Ascending aorta (tissue), 2 donors: ENCODE results near the gene CHST15. TPM values are rescaled to one million over a fixed set of nuclear protein-coding genes. Genes with fewer than 3 reads are reported as not detected.

Experiments used
- DNase-seq, 2 donors: peaks; one replicate each; pipeline ENCODE4 v3.0.0-alpha.2; 2019; ENCODE audit warnings: low spot score in 2 of 2
- H3K27ac ChIP-seq, 2 donors: fragments of 200-600 bp; sonication (generic); one replicate each; pipeline ENCODE4 v1.5.1; 2016 to 2017; ENCODE audit warnings: mild to moderate bottlenecking in 1 of 2
- H3K27me3 ChIP-seq: fragments of 200-600 bp; sonication (generic); one replicate; pipeline ENCODE4 v1.5.1; 2017
- H3K36me3 ChIP-seq, 2 donors: fragments of 200-600 bp; sonication (generic); one replicate each; pipeline ENCODE4 v1.5.1; 2016
- H3K4me1 ChIP-seq, 2 donors: fragments of 200-600 bp; sonication (generic); one replicate each; pipeline ENCODE4 v1.5.1; 2016 to 2017; ENCODE audit warnings: mild to moderate bottlenecking in 1 of 2
- H3K4me3 ChIP-seq, 2 donors: fragments of 200-600 bp; sonication (generic); one replicate each; pipeline ENCODE4 v1.5.1; 2016 to 2017; ENCODE audit warnings: mild to moderate bottlenecking in 1 of 2
- H3K9me3 ChIP-seq, 2 donors: fragments of 200-600 bp; sonication (generic); one replicate each; pipeline ENCODE4 v1.5.1; 2016
- intact Hi-C: fragments of 100-400 bp; cut with DNase I; formaldehyde crosslinking; loops from one replicate; pipeline ENCODE4 v1.15.1; 2023
- total RNA-seq: library from RNA; depleted of rRNA; stranded (reverse); fragments of >200 nt; gene quantifications from one replicate; pipeline ENCODE4 v1.1.0, GENCODE V29; 2016
- TF ChIP-seq, protein P1 (sequence below), 3 experiments: fragments of 200-600 bp in 2 of 3; fragments of 450-650 bp in 1 of 3; sonication (generic) in 2 of 3; IDR thresholded peaks; one replicate each; pipeline ENCODE4 v1.5.1; 2016 to 2019; ENCODE audit warnings: antibody characterized with exemption in 3 of 3, mild to moderate bottlenecking in 1 of 3, moderate library complexity in 1 of 3

The CHST15 gene
- total RNA-seq, 1 donor from 2014 or later: 20.4 TPM

DNA sequence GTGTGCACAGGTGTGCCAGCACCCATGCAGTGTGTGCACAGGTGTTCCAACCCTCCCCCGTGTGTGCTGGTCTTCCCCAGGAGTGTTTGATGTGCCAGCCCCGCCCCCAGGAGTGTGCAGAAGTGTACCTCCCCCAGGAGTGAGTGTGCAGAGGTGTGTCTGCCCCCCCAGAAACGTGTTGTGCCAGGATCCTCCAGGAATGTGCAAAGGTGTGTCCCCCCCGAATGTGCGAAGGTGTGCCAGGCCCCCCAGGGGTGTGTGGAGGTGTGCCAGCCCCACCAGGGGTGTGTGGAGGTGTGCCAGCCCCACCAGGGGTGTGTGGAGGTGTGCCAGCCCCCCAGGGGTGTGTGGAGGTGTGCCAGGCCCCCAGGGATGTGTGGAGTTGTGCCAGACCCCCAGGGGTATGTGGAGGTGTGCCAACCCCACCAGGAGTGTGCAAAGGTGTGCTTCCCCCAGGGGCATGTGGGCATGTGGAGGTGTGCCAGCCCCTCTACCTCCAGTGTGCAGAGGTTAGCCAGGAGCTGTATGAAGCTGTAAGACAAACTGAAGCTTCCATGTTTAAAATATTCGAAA is 33.2 kb downstream of the CHST15 start:
- H3K27me3 ChIP-seq: no peaks in the 10 kb centered on the region
- TF ChIP-seq, protein P1, sequence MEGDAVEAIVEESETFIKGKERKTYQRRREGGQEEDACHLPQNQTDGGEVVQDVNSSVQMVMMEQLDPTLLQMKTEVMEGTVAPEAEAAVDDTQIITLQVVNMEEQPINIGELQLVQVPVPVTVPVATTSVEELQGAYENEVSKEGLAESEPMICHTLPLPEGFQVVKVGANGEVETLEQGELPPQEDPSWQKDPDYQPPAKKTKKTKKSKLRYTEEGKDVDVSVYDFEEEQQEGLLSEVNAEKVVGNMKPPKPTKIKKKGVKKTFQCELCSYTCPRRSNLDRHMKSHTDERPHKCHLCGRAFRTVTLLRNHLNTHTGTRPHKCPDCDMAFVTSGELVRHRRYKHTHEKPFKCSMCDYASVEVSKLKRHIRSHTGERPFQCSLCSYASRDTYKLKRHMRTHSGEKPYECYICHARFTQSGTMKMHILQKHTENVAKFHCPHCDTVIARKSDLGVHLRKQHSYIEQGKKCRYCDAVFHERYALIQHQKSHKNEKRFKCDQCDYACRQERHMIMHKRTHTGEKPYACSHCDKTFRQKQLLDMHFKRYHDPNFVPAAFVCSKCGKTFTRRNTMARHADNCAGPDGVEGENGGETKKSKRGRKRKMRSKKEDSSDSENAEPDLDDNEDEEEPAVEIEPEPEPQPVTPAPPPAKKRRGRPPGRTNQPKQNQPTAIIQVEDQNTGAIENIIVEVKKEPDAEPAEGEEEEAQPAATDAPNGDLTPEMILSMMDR (IDR thresholded peaks at IDR 0.05): no peak
- H3K36me3 ChIP-seq: peaks cover 0 to 3% of the 10 kb centered on the region in 2 donors
- no peak overlapping the region for H3K27ac ChIP-seq
- no peak overlapping the region for H3K4me3 ChIP-seq
- no peaks in the 10 kb centered on the region for H3K9me3 ChIP-seq
- intact Hi-C loops: no loop called here
- DNase-seq: no peak
- peaks cover 1 to 2% of the 10 kb centered on the region in 2 donors for H3K4me1 ChIP-seq

DNA sequence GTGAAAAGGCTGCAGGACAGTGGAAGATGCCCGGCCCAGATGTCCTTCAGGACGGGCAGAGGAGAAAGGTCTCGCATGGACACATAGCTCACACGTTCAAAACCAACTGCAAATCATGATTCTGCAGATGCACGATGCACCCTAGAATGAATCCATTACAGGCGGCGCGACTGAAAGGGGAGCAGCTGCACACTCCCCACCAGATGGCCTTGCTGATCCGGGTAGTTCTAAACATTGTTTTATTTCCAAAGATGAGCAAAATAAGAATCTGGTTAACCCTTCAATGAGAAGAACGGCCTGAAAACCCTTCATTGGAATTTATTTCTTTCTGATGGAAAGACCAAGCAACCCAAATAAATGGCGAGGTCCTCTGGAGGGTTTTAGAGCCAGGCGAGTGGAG is 33.8 kb downstream of the CHST15 start:
- no peak for DNase-seq

DNA sequence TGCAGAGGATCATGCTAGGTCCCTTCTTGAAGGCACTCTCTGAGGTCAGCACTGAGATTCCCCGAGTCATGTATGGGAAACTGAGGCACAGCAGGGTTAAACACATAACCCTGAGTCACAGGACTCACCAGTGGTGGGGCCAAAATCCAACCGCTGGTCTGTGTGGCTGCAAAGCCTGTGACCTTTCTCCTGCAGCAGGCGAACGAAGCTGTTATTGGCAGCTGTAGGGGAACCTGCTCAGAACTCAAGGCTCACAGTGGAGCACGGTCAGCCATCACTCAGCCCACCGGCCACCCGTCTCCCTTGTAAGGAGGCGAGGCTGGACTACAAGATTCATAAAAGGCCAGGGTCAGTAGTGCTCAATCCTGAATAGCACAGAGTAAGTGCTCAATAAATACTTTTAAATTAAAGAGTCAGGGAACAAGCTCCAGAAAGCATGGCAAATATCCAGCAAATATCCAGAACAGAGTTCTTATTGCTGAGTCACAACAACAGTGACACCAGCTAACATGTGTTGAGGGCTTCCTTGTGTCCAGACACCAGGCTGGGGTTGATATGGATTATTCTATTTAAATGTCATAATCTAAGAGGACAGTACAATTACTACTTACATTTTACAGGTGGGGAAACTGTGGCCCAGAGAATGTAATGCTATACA is 34.9 kb downstream of the CHST15 start:
- peaks cover 0 to 1% of the 10 kb centered on the region in 2 donors for H3K4me1 ChIP-seq
- TF ChIP-seq, protein P1 (IDR thresholded peaks at IDR 0.05): no peak
- H3K27ac ChIP-seq: no peak overlapping the region
- H3K36me3 ChIP-seq: peaks cover 0 to 3% of the 10 kb centered on the region in 2 donors
- intact Hi-C loops: no loop called here
- no peaks in the 10 kb centered on the region for H3K27me3 ChIP-seq
- no peak overlapping the region for H3K4me3 ChIP-seq
- no peaks in the 10 kb centered on the region for H3K9me3 ChIP-seq
- no peak for DNase-seq

More for the DNA sequence above, 33.8 kb downstream of the CHST15 start:
- intact Hi-C loops: no loop called here
- Histone ChIP-seq H3K9me3 (no peaks in the 10 kb centered on the region), H3K27me3 (no peaks in the 10 kb centered on the region), H3K36me3 (peaks cover 0 to 3% of the 10 kb centered on the region in 2 donors), H3K27ac (no peak overlapping the region), H3K4me3 (no peak overlapping the region), H3K4me1 (peaks cover 0 to 2% of the 10 kb centered on the region in 2 donors)
- TF ChIP-seq, protein P1 (IDR thresholded peaks at IDR 0.05): no peak

DNA sequence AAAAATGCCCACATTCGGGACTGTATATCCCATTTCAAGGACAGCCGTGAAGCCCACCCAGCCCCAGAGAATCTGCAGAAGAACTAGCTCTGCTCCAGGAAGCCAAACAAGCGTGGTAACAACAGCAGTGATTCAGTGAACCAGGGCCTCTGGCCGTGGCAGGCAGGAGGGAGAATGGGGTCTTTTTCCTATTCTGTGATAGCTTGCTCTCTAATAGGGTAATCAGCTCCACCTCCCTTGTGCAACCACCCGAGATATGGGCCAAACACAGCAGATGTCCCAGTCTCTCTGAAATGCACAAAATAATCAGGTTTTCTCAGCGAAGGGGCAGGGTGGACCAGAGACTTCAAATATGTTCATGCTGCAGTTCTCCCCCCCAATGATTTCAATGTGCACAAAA is 35.8 kb downstream of the CHST15 start:
- Histone ChIP-seq H3K27me3 (no peaks in the 10 kb centered on the region), H3K27ac (no peak overlapping the region), H3K4me1 (no peaks in the 10 kb centered on the region), H3K9me3 (no peaks in the 10 kb centered on the region), H3K36me3 (peaks cover 0 to 3% of the 10 kb centered on the region in 2 donors), H3K4me3 (no peak overlapping the region)
- intact Hi-C loops: no loop called here
- TF ChIP-seq, protein P1 (IDR thresholded peaks at IDR 0.05): no peak
- DNase-seq: no peak

DNA sequence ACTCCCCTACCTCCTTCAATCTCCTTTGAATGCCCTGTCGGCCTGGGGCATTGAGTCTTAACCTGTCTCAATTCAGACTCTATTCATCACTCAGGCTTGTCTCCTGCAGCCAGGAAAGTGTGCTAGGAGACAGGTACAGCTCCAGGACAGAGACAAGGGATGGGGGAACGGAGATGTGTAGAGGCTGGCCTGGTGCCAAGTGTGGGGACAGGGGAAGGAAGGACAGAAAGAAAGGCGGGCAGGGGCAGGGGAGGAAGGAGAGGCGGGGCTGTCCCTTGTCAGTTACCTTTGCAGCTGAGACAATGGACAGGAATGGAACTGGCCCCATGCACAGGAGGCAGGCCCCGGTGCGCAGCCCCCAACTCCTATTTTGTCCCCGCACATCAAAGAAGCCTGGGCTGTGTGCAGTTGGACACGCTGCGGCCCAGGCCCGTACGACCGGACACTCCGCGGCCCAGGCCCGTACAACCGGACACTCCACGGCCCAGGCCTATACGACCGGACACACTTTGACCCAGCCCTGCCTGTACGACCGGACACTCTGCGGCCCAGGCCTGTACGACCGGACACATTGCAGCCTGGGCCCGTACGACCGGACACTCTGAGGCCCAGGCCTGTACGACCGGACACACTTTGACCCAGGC is 36.9 kb downstream of the CHST15 start:
- H3K4me1 ChIP-seq: no peaks in the 10 kb centered on the region
- peaks cover 0 to 3% of the 10 kb centered on the region in 2 donors for H3K36me3 ChIP-seq
- H3K9me3 ChIP-seq: no peaks in the 10 kb centered on the region
- H3K4me3 ChIP-seq: no peak overlapping the region
- no peaks in the 10 kb centered on the region for H3K27me3 ChIP-seq
- no peak for DNase-seq
- H3K27ac ChIP-seq: no peak overlapping the region
- TF ChIP-seq, protein P1 (IDR thresholded peaks at IDR 0.05): no peak
- intact Hi-C loops: no loop called here
